Breast epithelium (tissue), 4 donors: Measurements from ENCODE around the gene NEDD8. TPM values are rescaled to one million over a fixed set of nuclear protein-coding genes. Genes with fewer than 3 reads are reported as not detected.

ENCODE experiments used
- DNase-seq, 2 donors: peaks; one replicate each; pipeline ENCODE4 v3.0.0-alpha.2; 2019; ENCODE audit warnings: low spot score in 2 of 2
- H3K27ac ChIP-seq, 2 donors: fragments of 200-600 bp; sonication (generic) in 1 of 2; one replicate each; pipeline ENCODE4 v1.5.1; 2016 to 2019; ENCODE audit warnings: mild to moderate bottlenecking in 1 of 2
- H3K27me3 ChIP-seq, 2 donors: fragments of 200-600 bp; sonication (generic) in 1 of 2; one replicate each; pipeline versions ENCODE4 v1.5.1 to v1.6.0; 2017 to 2019; ENCODE audit warnings: control low read depth in 1 of 2, mild to moderate bottlenecking in 1 of 2
- H3K36me3 ChIP-seq: fragments of 200-600 bp; one replicate; pipeline ENCODE4 v1.5.1; 2019
- H3K4me1 ChIP-seq, 2 donors: fragments of 200-600 bp; sonication (generic); one replicate each; pipeline ENCODE4 v1.5.1; 2016 to 2019; ENCODE audit warnings: control low read depth in 1 of 2
- H3K4me3 ChIP-seq, 3 donors: fragments of 200-600 bp; sonication (generic); 1 replicate in 2 of 3; 2 replicates in 1 of 3; pipeline ENCODE4 v1.5.1; 2016 to 2019; ENCODE audit warnings: mild to moderate bottlenecking in 3 of 3, moderate library complexity in 2 of 3
- H3K9me3 ChIP-seq, 2 donors: fragments of 200-600 bp; sonication (generic) in 1 of 2; one replicate each; pipeline ENCODE4 v1.5.1; 2016 to 2019; ENCODE audit warnings: control low read depth in 1 of 2
- POLR2A ChIP-seq: fragments of 450-650 bp; IDR thresholded peaks from one replicate; pipeline ENCODE4 v1.6.1; 2016; ENCODE audit warnings: antibody characterized with exemption, mild to moderate bottlenecking, moderate library complexity
- POLR2AphosphoS5 ChIP-seq, 3 donors: sonication (generic); formaldehyde crosslinking; IDR thresholded peaks; one replicate each; pipeline ENCODE4 v1.6.1; 2017; ENCODE audit warnings: antibody characterized with exemption in 3 of 3
- intact Hi-C: fragments of 100-400 bp; cut with DNase I; formaldehyde crosslinking; loops from one replicate; pipeline ENCODE4 v1.15.1; 2023; ENCODE audit warnings: low total_unique reads
- total RNA-seq, 3 donors: library from RNA; depleted of rRNA; stranded (reverse); fragments of >200 nt; gene quantifications; one replicate each; pipeline ENCODE4 v1.1.0, GENCODE V29; 2016
- TF ChIP-seq, protein P1 (sequence below), 3 donors: fragments of 450-650 bp; IDR thresholded peaks; one replicate each; pipeline ENCODE4 v1.5.1; 2016 to 2017; ENCODE audit warnings: antibody characterized with exemption in 3 of 3, mild to moderate bottlenecking in 3 of 3, moderate library complexity in 3 of 3

Gene NEDD8
- total RNA-seq, 3 donors from 2014 or later: 118 to 165 (median 150) TPM

DNA sequence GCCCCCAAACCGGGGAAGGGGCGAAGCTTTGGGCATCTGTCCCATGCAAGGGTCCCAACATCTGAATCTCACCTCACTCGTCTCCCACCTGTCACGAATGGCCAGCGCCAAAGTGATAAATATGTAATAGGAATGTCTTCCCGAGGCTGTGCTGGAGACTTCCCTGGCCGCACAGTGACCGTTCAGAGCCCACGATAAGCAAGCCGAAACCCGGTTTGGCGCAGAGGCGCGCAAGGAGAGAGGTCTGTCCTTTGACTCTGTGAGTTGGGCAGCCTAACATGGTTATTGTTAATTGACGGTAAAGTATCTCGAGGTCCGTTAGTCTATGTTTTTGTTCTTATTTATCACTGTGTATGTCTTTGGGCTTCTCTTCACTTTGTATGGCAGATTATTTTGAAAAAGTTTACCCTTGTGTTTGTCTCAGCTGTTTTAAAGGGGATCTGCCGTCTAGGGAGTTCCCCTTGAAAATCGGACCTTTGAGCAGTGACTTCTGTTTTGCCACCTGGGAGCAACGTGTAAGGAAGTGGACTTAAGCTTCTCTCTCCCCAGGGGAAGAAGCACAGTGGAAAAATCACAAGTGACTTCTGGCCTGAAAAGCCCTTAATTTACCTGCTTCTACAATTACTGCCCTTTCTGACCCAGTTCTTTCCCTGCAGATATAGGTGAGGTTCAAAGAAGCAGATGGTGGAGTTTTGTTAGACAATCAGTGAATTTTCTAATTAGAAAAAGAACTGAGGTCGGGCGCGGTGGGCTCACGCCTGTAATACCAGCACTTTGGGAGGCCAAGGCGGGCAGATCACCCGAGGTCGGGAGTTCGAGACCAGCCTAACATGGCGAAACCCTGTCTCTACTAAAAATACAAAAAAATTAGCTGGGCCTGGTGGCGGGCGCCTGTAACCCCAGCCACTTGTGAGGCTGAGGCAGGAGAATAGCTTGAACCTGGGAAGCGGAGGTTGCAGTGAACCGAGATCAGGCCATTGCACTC lies 35.8 kb downstream of the NEDD8 start:
- Histone ChIP-seq H3K9me3 (no peaks in the 10 kb centered on the region), H3K36me3 (no peaks in the 10 kb centered on the region), H3K4me1 (peaks cover 0 to 7% of the 10 kb centered on the region in 2 donors), H3K4me3 (peak overlapping the region; percentile 70 to 90 (median 72)), H3K27ac (peak overlapping the region; percentile 99), H3K27me3 (no peaks in the 10 kb centered on the region)
- TF ChIP-seq POLR2A (no peak), POLR2AphosphoS5 (IDR thresholded peaks at IDR 0.05) (no peak)
- TF ChIP-seq, protein P1, sequence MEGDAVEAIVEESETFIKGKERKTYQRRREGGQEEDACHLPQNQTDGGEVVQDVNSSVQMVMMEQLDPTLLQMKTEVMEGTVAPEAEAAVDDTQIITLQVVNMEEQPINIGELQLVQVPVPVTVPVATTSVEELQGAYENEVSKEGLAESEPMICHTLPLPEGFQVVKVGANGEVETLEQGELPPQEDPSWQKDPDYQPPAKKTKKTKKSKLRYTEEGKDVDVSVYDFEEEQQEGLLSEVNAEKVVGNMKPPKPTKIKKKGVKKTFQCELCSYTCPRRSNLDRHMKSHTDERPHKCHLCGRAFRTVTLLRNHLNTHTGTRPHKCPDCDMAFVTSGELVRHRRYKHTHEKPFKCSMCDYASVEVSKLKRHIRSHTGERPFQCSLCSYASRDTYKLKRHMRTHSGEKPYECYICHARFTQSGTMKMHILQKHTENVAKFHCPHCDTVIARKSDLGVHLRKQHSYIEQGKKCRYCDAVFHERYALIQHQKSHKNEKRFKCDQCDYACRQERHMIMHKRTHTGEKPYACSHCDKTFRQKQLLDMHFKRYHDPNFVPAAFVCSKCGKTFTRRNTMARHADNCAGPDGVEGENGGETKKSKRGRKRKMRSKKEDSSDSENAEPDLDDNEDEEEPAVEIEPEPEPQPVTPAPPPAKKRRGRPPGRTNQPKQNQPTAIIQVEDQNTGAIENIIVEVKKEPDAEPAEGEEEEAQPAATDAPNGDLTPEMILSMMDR (IDR thresholded peaks at IDR 0.05): no peak
- intact Hi-C loops: no loop called here
- no peak for DNase-seq

DNA sequence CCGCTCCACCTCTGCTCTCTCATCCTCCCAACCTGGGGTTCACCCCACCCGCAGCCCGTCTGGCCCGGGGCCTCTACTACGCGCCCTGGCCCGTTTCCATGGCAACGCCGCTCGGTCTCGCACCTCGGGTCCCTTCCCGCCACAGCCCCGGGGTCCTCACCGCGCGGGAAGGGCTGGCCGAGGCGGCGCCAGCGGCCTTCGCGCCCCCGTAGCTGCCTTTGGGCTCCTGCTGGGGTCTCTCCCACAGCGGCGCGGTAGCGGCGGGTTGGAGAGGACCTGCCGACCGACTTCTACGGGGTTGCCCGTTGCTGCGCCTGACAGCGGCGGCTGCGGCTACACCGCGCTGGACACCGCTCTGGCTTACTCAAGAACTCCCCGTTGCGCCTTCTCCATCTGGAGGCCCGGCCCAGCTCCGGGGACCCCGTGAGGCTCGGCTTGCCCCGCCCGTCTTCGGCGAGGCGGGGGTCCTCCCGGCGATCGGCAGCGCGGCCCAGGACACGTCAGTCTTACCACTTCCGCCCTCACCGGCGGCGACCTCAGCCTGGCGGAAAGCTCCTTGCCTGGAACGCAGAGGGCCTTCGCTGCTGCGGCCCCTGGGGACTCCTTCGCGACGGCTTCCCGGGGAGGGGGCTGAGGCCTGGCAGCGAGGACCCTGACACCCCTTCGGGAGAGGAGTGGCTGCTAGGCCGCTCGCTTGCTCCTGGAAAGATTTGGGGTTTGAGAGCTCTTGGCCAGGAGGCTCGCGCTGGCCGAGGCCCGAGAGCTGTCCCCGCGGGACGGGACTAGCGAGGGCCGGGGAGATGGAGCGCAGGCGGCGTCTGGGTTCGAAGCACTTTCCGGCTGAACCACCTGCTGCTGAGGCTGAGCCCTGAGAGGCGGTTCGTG lies 36.7 kb downstream of the NEDD8 start, which contains the start of gene TM9SF1:
TSS of gene TM9SF1 (minus strand) at position 256 of the 885 bp plus-strand sequence. CDS start 422 bp downstream, outside the sequence.
- no peaks in the 10 kb centered on the region for H3K9me3 ChIP-seq
- peaks cover 0 to 7% of the 10 kb centered on the region in 2 donors for H3K4me1 ChIP-seq
- TF ChIP-seq, protein P1 (IDR thresholded peaks at IDR 0.05): no peak
- TF ChIP-seq POLR2A (peak; percentile 15), POLR2AphosphoS5 (IDR thresholded peaks at IDR 0.05) (peak; percentile 73 to 96 (median 84))
- no peaks in the 10 kb centered on the region for H3K27me3 ChIP-seq
- no peaks in the 10 kb centered on the region for H3K36me3 ChIP-seq
- H3K4me3 ChIP-seq: peak within 1 kb of the TSS; percentile 70 to 90 (median 72)
- intact Hi-C loops: no loop called here
- H3K27ac ChIP-seq: peak within 1 kb of the TSS; percentile 99
- peak; percentile 72 to 86 for DNase-seq

DNA sequence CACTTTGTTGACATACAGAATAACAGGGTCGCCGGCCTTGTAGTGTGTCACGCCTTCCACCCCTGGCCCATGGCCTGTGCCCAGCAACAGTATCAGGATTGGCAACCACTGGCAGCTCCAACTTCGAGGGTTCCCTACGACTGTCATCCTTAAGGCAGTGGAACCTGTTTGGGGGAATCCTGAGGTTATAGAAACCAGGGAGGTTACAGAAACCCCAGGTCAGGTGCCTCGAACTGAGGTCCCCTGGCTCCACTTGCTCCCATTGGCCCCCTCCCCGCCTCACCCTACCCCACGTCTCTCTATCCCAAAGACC lies 37.3 kb downstream of the NEDD8 start:
- intact Hi-C loops: no loop called here
- no peak for DNase-seq
- no peaks in the 10 kb centered on the region for H3K9me3 ChIP-seq
- H3K4me1 ChIP-seq: peaks cover 0 to 7% of the 10 kb centered on the region in 2 donors
- no peaks in the 10 kb centered on the region for H3K36me3 ChIP-seq
- peak overlapping the region; percentile 99 for H3K27ac ChIP-seq
- H3K4me3 ChIP-seq: peak overlapping the region; percentile 70 to 90 (median 72)
- no peak for TF ChIP-seq POLR2A
- TF ChIP-seq POLR2AphosphoS5 (IDR thresholded peaks at IDR 0.05): no peak
- TF ChIP-seq, protein P1 (IDR thresholded peaks at IDR 0.05): no peak
- H3K27me3 ChIP-seq: no peaks in the 10 kb centered on the region

DNA sequence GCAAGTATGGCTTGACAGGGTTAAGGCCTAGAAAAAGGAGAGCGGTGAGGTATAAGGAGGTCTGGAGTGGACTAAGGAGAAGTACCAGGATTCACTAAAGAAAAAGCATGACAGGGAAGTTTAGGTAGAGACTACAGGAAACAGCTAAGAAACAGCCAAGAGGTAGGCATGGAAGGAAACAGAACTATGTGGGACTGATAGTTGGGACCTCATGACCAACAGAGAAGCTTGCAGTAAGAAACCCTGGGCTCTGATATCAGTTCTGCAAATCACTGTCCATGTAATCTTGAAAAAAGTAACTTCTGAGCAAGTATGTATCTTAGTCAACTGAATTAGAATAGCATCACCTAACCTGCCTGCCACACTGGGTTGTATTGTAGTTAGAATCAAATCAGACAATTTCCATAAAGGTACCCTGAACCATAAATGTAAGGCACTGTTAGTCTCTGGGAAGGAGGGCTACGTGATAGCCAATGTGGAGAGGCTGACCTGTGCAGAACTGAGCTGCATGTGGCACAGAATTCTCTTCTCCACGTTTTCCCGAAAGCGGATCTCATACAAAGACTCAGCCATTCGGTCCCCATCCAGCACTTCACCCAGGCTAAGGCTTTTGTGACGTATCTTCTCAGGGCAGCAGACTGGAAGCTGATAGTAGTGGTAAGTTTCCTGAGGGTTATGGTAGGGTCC lies 37.8 kb downstream of the NEDD8 start:
- H3K4me3 ChIP-seq: peak overlapping the region; percentile 70 to 90 (median 72)
- H3K27me3 ChIP-seq: no peaks in the 10 kb centered on the region
- H3K36me3 ChIP-seq: no peaks in the 10 kb centered on the region
- no peaks in the 10 kb centered on the region for H3K9me3 ChIP-seq
- TF ChIP-seq, protein P1 (IDR thresholded peaks at IDR 0.05): no peak
- TF ChIP-seq POLR2AphosphoS5 (IDR thresholded peaks at IDR 0.05): no peak
- TF ChIP-seq POLR2A: no peak
- intact Hi-C loops: no loop called here
- no peak for DNase-seq
- peak overlapping the region; percentile 99 for H3K27ac ChIP-seq
- H3K4me1 ChIP-seq: peaks cover 0 to 7% of the 10 kb centered on the region in 2 donors
